Keratinocyte (primary cell): Measurements from ENCODE around the gene PSMB11.

Source experiments
- EZH2 ChIP-seq: IDR thresholded peaks from one replicate; pipeline ENCODE4 v1.6.1; 2012; ENCODE audit warnings: inconsistent platforms, mild to moderate bottlenecking, low read length, moderate library complexity
- TF ChIP-seq, protein P1 (sequence below), 3 experiments: IDR thresholded peaks in 1 of 3; conservative IDR thresholded peaks in 1 of 3; optimal IDR thresholded peaks in 1 of 3; 2 replicates in 2 of 3; 3 replicates in 1 of 3; pipeline versions ENCODE3 to v1.5.1; 2011; ENCODE audit warnings: low read length in 3 of 3, mild to moderate bottlenecking in 3 of 3, moderate library complexity in 2 of 3, control low read depth in 1 of 3, inconsistent platforms in 1 of 3; ENCODE audit not compliant: insufficient read depth in 2 of 3; ENCODE audit errors: extremely low read depth in 1 of 3

DNA sequence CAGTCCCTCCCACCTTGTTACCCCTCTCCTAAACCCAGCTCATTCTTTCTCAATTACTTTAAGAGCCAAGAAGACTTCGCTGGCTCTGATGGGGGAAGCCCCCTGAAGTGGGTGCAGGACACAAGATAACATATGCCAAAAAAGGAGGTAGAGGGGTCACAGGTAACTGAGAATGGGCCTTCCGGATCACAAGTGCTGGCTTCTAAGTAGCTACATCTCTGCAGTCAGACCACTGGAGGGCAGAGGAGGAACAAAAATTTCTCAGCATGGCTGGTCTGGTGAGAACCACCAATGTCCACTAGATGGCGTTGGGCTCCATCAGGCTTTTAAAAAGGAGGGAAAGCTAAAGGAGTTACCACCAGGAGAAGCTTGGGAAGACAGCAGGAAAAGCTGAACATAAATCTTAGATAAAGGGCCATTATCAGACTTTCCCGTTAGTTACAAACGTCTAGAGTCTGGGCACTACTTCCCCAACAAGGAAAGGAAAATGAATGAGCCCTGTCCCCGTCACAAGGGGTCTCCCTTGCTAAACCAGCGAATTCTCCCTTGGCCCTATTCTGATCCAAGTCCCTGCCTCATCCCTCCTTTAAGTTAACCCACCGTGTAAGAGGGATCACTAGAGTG, 26.9 kb downstream of the PSMB11 start:
- TF ChIP-seq, protein P1, sequence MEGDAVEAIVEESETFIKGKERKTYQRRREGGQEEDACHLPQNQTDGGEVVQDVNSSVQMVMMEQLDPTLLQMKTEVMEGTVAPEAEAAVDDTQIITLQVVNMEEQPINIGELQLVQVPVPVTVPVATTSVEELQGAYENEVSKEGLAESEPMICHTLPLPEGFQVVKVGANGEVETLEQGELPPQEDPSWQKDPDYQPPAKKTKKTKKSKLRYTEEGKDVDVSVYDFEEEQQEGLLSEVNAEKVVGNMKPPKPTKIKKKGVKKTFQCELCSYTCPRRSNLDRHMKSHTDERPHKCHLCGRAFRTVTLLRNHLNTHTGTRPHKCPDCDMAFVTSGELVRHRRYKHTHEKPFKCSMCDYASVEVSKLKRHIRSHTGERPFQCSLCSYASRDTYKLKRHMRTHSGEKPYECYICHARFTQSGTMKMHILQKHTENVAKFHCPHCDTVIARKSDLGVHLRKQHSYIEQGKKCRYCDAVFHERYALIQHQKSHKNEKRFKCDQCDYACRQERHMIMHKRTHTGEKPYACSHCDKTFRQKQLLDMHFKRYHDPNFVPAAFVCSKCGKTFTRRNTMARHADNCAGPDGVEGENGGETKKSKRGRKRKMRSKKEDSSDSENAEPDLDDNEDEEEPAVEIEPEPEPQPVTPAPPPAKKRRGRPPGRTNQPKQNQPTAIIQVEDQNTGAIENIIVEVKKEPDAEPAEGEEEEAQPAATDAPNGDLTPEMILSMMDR (optimal IDR thresholded peaks at IDR 0.05 in 1 of 3, IDR thresholded peaks at IDR 0.05 in 1 of 3, conservative IDR thresholded peaks at IDR 0.05 in 1 of 3; ENCODE audit: extremely low read depth in 1 of 3, insufficient read depth in 2 of 3, low read length in 3 of 3), result peak; percentile 91 to 100 (median 97)
- TF ChIP-seq EZH2, result no peak
